T-helper 2 cell treated with Interferon-gamma antibody and Interleukin-4, amounts not matched to agents 100 ng/mL and 5 ng/mL, for 36 hours (primary cell): ENCODE data around the gene POLN. TPM values are rescaled to one million over a fixed set of nuclear protein-coding genes. Genes with fewer than 3 reads are reported as not detected.

Source experiments
- intact Hi-C: fragments of 100-400 bp; cut with micrococcal nuclease; formaldehyde crosslinking; loops from one replicate; pipeline ENCODE4 v1.15.1; 2023
- total RNA-seq: library from RNA; stranded (reverse); gene quantifications from 2 replicates; pipeline ENCODE4 v1.2.3, GENCODE V29; 2022

The POLN gene
- total RNA-seq: 3.9 and 4.0 TPM in 2 replicates

DNA sequence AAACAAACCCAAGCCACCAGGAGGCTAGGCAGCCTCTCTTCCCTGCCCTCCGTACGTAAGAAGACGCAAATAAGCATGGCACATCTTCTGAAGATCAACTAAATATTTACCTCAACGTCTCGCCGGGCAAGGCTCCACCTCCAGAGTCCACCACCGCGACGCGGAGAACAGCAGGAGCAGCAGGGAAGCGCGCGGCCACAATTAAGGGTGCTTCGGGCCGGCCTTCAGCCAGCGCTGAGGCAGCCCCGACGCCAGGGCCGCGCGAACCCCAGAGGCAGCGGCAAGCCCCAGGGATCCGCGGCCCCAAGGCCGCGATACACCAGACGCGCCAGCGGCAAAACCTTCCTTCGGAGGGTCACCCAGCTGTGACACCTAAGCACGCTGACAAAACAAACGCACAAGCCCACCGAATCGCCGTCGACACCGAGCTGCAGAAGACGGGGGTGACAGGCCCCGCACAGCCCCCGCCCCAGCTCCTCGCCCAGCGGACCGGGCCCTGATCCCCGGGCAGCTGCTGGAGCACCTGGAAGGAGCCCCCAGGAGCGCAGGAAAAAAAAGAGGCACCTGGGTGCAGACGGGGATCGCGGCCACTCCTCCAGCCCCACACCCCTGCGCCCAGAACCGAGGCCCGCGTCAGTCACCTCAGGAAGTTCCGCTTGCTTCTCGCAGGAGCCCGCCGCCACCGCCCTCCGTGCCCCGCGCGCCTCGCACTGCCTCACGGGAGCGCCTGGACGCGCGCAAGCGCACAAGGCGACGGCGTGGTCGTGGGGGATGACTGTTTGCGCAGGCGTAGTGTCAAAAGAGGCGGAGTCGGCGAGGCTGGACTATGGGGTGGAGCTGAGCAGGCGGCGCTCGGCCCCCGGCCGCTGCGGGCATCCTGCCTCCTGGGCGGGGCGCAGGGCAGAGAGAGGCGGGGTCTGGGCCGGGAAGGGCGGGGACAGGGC, at the start of gene POLN, which contains the start of gene HAUS3:
Gene POLN, minus strand, starts transcription at position 712 of the 944 bp plus-strand sequence. CDS start 12,890 bp downstream, outside the sequence.
Gene HAUS3, minus strand, starts transcription at position 712 of the 944 bp plus-strand sequence. CDS start 1,175 bp downstream, outside the sequence.
- intact Hi-C loops: loop anchor here (1.0 to 10.0 kb wide), 9 partner anchors 21 to 833 kb away; partner anchors contain the start of genes CFAP99, FAM193A, HTT and HTT-AS

DNA sequence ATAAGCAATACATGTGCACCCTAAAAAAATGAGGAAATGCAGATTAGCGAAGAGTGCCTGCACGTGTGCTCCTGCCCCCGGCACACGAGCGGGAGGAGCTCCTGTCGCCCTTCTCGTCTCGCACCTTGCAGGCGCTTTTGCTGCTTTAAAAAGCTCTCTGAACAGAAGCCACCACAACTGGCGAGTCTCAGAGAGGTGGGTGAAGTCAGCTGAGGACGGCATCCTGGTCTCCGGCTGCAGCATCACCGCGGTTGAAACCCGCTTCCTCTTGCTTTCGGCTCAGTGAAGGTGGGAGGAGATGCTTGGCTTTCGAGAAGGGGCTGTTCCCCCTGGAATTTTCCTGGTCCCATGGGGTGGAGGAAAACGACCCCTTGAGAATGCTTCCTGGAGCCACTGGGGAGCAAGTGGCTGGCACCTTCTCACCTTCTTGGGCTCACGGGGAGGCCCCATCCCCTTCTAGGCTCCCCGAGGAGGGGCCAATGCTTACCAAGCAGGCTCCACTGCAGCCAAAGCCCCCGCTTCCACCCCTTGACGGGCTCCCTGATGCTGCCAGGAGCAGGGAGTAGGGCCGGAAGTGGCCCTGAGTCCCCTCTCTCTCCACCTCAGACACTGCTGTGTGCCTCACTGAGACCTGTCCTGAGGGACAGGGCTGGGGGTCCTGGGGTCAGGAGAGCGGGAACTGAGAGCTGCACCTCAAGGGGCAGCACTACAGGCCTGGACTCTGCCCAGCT, 49.2 kb upstream of the POLN start:
- intact Hi-C loops: loop anchor here (1.0 kb wide), 1 partner anchor 9 kb away; no protein-coding TSS in a partner anchor

DNA sequence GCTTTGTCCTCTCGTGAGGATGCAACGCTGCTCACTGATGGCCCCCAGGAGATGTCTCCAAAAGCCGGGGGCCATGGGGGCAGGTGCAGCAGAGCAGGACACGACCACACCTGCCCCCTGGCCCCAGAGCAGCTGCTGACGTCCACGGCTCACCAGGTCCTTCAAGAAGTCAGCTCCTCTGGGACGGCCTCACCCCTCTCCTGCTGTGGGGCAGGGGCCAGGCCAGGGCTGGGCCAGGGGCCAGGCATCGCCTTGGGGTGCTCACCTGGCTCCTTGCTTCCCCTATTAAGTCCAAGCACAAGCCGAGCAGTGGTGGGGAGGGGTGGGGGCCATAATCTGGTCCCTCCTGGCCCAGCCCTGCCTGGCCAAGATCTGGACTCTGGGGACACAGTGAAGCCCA, 48.6 kb upstream of the POLN start:
- intact Hi-C loops: no loop called here

DNA sequence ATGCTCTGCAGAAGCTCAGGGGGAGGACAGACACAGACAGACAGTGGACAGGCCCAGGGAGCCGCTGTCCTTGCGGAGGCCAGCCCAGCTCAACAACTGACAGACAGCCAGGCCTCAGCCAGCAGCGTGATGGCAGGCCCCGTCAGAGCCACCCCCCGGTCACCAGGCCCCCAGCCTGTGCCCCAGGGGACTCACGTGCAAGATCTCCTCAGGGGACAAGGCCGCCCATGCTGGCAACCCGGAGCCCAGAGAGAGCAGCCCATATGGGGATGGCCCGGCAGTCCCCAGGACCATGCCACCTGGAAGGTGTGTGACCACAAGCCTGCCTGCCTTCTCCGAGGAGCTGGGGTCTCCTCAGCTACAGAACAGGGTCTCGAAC, 48.0 kb upstream of the POLN start:
- intact Hi-C loops: no loop called here

- intact Hi-C loops: no loop called here
Measured at GRCh38 chr4:2289311-2289954, 47.5 kb upstream of the POLN start.

GRCh38 chr4:2288051-2288541, 46.2 kb upstream of the POLN start:
- intact Hi-C loops: no loop called here

- intact Hi-C loops: no loop called here
Measured at GRCh38 chr4:2287594-2287915, 45.6 kb upstream of the POLN start.

DNA sequence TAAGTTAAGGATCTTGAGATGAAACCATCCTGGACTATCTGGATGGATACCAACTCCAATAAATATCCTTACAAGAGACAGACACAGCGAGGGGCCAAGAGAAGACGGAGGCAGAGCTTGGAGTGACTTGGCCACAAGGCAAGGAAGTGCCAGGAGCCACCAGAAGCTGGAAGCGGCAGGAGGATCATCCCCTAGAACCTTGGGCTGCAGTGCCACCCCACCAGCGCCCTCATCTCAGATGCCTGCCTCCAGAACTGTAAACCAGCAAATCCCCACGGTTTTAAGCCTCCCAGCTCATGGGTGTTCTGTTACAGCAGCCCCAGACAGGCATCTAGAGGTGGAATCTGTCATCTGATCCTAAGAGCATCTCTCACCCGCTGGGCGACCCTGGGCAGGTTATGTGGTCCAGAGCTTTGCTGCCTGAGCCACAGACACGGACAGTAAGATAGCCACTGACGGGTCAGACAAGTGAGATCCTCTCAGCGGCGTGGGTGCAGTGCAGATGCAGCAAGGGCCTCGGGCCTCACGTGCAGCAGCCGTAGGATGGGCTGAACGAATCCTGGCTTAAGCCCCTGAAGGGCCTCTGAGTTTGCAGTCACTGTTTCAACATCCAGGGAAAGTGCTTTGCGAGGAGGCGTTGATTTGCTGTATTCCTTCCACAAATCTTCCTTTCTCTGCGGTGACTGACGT, 45.1 kb upstream of the POLN start:
- intact Hi-C loops: no loop called here

GRCh38 chr4:2285613-2286381, 43.9 kb upstream of the POLN start:
- intact Hi-C loops: no loop called here

GRCh38 chr4:2284934-2285612, 43.2 kb upstream of the POLN start:
- intact Hi-C loops: loop anchor here (5.0 kb wide), 1 partner anchor 182 kb away; the partner anchor contains the start of gene RNF4

DNA sequence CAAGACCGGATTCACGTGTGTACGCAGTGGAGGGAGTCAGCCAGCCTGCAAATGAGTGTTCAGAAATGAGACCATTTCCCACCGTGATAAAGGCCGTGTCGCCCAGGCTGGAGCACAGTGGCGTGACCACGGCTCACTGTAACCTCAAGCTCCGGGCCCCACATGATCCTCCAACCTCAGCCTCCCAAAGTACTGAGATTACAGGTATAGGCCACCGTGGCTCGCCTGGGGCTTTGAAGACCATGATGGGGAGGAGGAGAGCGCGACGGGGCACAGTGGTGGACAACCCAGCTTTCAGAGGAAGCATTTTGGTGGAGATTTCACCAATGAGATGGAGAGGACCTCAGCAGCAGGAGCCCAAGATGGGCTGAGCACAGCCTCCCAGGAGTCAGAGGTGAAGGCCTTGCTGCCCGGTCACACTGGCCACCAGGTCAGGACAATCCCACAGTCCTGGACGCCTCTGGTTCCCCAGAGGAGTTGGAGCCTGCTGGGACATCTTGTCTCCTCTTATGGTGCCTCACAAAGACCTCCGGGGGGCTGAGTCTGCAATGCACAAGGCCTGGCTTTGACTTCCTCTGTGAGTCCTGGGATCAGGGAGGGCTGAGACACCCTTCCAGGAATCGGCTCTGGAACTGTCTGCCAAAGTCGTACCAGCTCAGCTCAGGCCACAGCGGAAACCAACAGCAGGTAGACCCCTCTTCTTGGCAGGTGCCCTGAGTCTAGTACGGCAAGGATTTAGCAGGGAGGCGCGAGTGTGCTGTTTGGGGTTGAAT, 42.4 kb upstream of the POLN start:
- intact Hi-C loops: loop anchor here (5.0 kb wide), 1 partner anchor 183 kb away; the partner anchor contains the start of gene RNF4

- intact Hi-C loops: loop anchor here (2.0 to 5.0 kb wide), 2 partner anchors 130 to 184 kb away; partner anchors contain the start of gene RNF4
Measured at GRCh38 chr4:2283199-2283711, 41.3 kb upstream of the POLN start.

DNA sequence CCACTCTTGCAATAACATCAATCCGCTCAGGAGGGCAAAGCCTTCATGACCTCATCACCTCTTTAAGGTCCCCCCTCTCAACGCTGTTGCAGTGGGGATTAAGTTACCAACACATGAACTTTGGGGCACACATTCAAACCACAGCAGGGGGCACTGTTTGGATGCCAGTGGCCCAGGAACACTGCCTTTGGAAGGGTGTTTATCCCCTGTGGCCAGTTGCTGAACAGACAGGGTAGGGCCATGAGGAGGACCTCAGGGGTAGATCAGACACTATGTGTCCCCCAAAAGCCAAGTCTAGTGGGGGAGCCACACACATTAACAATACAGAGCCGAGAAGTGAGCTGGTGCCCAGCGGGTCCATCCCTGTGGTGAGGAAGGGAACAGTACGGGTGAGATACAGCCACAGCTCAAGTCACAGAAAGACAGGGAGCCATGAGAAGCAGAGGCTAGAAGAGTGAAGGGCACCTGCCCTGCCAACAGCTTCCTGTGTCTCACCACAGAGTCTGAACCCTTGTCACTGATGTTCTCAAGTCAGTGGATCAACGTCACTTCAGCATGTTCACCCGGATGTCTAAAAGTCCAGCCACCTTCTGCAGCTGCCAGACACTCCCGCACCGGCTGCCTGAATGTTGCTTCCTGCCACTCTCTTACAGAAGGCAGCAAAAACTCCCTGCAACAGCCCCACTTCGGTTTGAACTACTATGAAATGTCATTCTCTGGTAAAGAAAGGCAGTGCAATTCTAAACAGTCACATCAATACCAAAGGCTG, 39.8 kb upstream of the POLN start:
- intact Hi-C loops: loop anchor here (1.0 to 5.0 kb wide), 5 partner anchors 10 to 186 kb away; partner anchors contain the start of genes MXD4 and RNF4

DNA sequence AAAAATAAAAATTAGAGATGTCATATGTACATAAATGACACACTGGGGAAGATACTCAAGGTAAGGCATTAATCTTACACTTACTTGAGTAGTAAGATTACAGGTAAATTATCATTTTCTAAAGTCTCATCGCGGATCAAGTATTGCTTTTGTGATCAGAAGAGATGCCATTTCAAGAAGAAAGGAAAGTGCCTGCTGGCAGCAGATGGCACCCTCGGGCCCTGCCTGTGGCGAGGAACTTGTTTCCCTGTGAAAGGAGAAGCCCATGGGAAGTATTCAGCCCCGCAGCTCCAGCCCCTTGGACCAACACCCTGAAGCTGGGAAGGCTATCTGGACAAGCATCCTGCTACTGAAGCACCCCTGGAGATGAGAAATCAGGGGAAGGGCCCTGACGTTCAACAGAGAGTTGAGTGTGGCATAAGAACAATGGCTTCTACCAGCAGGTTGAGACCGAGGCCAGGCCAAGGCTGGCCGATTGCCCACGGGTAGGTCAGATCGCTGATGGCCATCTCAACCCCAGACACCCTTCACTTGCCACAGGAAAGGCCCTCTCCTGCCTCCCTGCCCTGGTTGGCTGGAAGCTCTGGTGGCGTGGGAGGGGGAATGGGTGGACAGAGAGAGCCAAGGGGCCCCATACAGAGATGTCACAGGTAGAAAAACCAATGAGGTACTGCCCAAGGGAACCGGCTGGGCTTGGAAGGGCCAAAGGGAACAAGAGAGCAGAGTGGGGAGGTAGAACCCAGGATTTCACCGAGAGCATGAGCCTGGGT, 38.8 kb upstream of the POLN start:
- intact Hi-C loops: loop anchor here (5.0 kb wide), 1 partner anchor 187 kb away; the partner anchor contains the start of gene RNF4

GRCh38 chr4:2277956-2278355, 36.0 kb upstream of the POLN start:
- intact Hi-C loops: no loop called here

DNA sequence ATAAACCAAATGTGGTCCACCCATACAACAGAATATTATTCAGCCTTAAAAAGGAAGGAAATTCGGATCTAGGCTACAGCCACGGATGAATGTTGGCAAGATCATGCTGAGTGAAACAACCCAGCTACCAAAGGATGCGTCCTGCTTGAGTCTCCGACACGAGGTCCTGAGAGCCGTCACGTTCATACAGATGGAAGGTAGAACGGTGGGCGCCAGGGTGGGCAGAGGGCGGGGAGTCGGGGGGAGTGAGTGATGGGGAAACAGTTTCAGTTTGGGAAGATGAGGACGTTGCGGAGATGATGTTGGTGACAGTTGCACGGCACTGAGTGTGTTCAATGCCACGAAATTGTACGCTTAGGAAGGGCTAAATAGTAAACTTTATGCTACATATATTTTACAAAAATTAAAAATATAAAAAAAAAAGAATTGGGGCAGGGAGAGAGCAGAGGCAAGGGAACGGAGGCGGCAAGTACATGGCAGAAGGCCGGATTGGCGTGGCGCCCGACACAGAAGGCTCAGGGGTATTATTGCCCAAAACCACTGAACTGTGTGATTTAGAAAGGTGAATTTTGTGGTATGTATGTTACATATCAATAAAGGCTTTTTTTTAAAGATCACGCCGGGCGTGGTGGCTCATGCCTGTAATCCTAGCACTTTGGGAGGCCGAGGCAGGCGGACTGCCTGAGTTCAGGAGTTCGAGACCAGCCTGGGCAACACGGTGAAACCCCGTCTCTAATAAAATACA, 34.8 kb upstream of the POLN start:
- intact Hi-C loops: no loop called here
